Nephron progenitor cell (in vitro differentiated cells): Measurements from ENCODE around the gene TSPAN11.

Source experiments
- DNase-seq: peaks from one replicate; pipeline ENCODE4 v3.0.0; 2021
- H3K27ac Mint-ChIP-seq: 2 replicates; pipeline ENCODE4 v1.8.0; 2021; ENCODE audit warnings: mild to moderate bottlenecking, moderate library complexity, mixed read lengths
- H3K27me3 Mint-ChIP-seq: 2 replicates; pipeline ENCODE4 v1.8.0; 2021; ENCODE audit warnings: mild to moderate bottlenecking, low read depth, mixed read lengths; ENCODE audit not compliant: poor library complexity
- H3K36me3 Mint-ChIP-seq: 2 replicates; pipeline ENCODE4 v1.8.0; 2021; ENCODE audit warnings: low read depth, mixed read lengths
- H3K4me1 Mint-ChIP-seq: 2 replicates; pipeline ENCODE4 v1.8.0; 2021; ENCODE audit warnings: mixed read lengths
- H3K4me3 Mint-ChIP-seq: 2 replicates; pipeline ENCODE4 v1.8.0; 2021; ENCODE audit warnings: mild to moderate bottlenecking, moderate library complexity, mixed read lengths
- H3K9me3 Mint-ChIP-seq: 2 replicates; pipeline ENCODE4 v1.8.0; 2021; ENCODE audit warnings: mild to moderate bottlenecking, moderate library complexity, mixed read lengths
- TF ChIP-seq, protein P1 (sequence below): fragments of 200-600 bp; sonication (generic); IDR thresholded peaks from 2 replicates; pipeline ENCODE4 v1.5.0; 2021; ENCODE audit warnings: antibody characterized with exemption

The TSPAN11 gene

DNA sequence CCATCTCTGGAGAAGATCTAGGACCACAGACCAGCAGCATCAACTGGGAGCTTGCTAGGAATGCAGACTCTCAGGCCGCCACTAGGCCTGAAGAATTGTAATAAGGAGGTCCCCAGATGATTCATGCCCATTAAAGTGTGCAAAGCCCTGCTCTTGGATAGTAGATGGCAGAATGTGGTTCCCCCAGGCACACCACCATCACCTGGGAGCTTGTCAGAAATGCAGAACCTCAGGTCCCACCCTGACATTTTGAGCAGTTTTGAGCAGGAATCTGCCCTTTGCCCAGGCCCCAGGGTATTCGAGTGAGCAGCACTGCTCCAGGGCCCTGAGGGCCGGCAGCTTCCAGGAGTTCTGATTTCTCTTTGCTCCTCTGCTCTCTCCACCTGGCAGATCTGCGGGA is 64.9 kb downstream of the TSPAN11 start:
- peaks cover 4% of the 10 kb centered on the region for H3K27me3 Mint-ChIP-seq
- H3K4me3 Mint-ChIP-seq: no peak overlapping the region
- TF ChIP-seq, protein P1, sequence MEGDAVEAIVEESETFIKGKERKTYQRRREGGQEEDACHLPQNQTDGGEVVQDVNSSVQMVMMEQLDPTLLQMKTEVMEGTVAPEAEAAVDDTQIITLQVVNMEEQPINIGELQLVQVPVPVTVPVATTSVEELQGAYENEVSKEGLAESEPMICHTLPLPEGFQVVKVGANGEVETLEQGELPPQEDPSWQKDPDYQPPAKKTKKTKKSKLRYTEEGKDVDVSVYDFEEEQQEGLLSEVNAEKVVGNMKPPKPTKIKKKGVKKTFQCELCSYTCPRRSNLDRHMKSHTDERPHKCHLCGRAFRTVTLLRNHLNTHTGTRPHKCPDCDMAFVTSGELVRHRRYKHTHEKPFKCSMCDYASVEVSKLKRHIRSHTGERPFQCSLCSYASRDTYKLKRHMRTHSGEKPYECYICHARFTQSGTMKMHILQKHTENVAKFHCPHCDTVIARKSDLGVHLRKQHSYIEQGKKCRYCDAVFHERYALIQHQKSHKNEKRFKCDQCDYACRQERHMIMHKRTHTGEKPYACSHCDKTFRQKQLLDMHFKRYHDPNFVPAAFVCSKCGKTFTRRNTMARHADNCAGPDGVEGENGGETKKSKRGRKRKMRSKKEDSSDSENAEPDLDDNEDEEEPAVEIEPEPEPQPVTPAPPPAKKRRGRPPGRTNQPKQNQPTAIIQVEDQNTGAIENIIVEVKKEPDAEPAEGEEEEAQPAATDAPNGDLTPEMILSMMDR: no peak
- H3K9me3 Mint-ChIP-seq: no peaks in the 10 kb centered on the region
- H3K27ac Mint-ChIP-seq: no peak overlapping the region
- H3K4me1 Mint-ChIP-seq: peaks cover 17% of the 10 kb centered on the region
- no peaks in the 10 kb centered on the region for H3K36me3 Mint-ChIP-seq
- DNase-seq: no peak

DNA sequence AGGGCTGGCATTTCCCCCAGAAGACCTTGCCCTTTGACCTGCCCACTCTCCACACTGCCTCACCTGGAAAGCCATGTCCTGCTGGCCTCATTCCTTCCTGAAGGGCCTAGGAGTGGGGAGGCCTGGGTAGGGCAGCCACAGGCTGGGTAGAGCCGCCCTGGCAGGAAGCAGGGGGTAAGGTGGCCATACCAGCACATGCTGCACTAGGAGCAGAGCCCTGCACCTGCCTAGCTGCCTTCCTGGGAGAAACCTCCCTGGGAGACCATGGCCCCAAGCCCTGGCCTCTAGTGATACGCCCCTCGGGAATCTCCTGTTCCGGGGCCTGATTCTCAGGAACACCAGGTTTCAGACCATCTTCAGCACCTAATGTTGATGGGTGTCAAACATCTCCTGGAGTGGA is 65.8 kb downstream of the TSPAN11 start:
- peaks cover 4% of the 10 kb centered on the region for H3K27me3 Mint-ChIP-seq
- peaks cover 8% of the 10 kb centered on the region for H3K4me1 Mint-ChIP-seq
- TF ChIP-seq, protein P1: no peak
- no peak for DNase-seq
- no peak overlapping the region for H3K27ac Mint-ChIP-seq
- no peaks in the 10 kb centered on the region for H3K9me3 Mint-ChIP-seq
- no peak overlapping the region for H3K4me3 Mint-ChIP-seq
- H3K36me3 Mint-ChIP-seq: no peaks in the 10 kb centered on the region

DNA sequence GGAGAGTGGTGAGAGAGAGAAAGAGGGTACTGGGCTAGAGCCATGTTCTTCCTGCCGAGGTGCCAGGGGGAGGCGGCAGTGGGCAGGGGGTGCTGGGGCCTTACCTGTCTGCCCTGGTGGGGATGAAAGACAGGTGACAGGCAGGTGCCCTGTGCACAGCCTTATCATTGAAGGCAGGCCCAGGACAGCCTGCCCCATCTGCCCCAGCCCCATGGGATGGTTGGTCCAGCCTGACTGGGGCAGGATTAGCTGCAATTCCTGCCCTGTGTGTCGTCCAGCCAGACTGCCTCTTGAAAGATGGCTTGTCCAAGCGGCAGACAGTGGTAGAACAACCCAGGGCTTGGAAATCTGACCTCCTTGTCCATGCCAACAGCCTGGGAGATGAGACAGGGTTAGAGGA is 67.2 kb downstream of the TSPAN11 start:
- no peaks in the 10 kb centered on the region for H3K36me3 Mint-ChIP-seq
- TF ChIP-seq, protein P1: no peak
- no peak overlapping the region for H3K4me3 Mint-ChIP-seq
- peaks cover 7% of the 10 kb centered on the region for H3K4me1 Mint-ChIP-seq
- no peaks in the 10 kb centered on the region for H3K9me3 Mint-ChIP-seq
- H3K27me3 Mint-ChIP-seq: peaks cover 4% of the 10 kb centered on the region
- no peak for DNase-seq
- peak overlapping the region; percentile 93 for H3K27ac Mint-ChIP-seq

- DNase-seq: no peak
- Mint-ChIP-seq H3K27ac (no peak overlapping the region), H3K4me1 (peaks cover 7% of the 10 kb centered on the region), H3K9me3 (no peaks in the 10 kb centered on the region), H3K27me3 (peaks cover 4% of the 10 kb centered on the region), H3K4me3 (no peak overlapping the region), H3K36me3 (no peaks in the 10 kb centered on the region)
- TF ChIP-seq, protein P1: no peak
Observed at GRCh38 chr12:30994274-30994673, 67.7 kb downstream of the TSPAN11 start.

- H3K4me1 Mint-ChIP-seq: peaks cover 7% of the 10 kb centered on the region
- no peaks in the 10 kb centered on the region for H3K9me3 Mint-ChIP-seq
- H3K27me3 Mint-ChIP-seq: peaks cover 4% of the 10 kb centered on the region
Observed at GRCh38 chr12:30996255-30996654, 69.7 kb downstream of the TSPAN11 start.

GRCh38 chr12:30996752-30997151 is 70.2 kb downstream of the TSPAN11 start:
- peaks cover 4% of the 10 kb centered on the region for H3K27me3 Mint-ChIP-seq
- TF ChIP-seq, protein P1: no peak
- H3K4me3 Mint-ChIP-seq: no peak overlapping the region
- H3K36me3 Mint-ChIP-seq: no peaks in the 10 kb centered on the region
- H3K4me1 Mint-ChIP-seq: peaks cover 7% of the 10 kb centered on the region
- H3K9me3 Mint-ChIP-seq: no peaks in the 10 kb centered on the region
- no peak overlapping the region for H3K27ac Mint-ChIP-seq
- DNase-seq: no peak

More at GRCh38 chr12:30996255-30996654, 69.7 kb downstream of the TSPAN11 start:
- DNase-seq: no peak
- no peak overlapping the region for H3K27ac Mint-ChIP-seq
- no peaks in the 10 kb centered on the region for H3K36me3 Mint-ChIP-seq
- no peak overlapping the region for H3K4me3 Mint-ChIP-seq
- TF ChIP-seq, protein P1: no peak
